Middle frontal gyrus (tissue), 1 donor: Measurements from ENCODE around the gene TIGD7.
"Not testable (repeated sequence)": the region's sequence is repeated elsewhere in the genome, so short reads cannot be mapped to it uniquely, and the experiment has no call there.

ENCODE experiments used
- DNase-seq: peaks from one replicate; pipeline ENCODE4 v3.0.0-alpha.2; 2015; ENCODE audit warnings: low spot score; ENCODE audit errors: extremely low spot score

The TIGD7 gene

DNA sequence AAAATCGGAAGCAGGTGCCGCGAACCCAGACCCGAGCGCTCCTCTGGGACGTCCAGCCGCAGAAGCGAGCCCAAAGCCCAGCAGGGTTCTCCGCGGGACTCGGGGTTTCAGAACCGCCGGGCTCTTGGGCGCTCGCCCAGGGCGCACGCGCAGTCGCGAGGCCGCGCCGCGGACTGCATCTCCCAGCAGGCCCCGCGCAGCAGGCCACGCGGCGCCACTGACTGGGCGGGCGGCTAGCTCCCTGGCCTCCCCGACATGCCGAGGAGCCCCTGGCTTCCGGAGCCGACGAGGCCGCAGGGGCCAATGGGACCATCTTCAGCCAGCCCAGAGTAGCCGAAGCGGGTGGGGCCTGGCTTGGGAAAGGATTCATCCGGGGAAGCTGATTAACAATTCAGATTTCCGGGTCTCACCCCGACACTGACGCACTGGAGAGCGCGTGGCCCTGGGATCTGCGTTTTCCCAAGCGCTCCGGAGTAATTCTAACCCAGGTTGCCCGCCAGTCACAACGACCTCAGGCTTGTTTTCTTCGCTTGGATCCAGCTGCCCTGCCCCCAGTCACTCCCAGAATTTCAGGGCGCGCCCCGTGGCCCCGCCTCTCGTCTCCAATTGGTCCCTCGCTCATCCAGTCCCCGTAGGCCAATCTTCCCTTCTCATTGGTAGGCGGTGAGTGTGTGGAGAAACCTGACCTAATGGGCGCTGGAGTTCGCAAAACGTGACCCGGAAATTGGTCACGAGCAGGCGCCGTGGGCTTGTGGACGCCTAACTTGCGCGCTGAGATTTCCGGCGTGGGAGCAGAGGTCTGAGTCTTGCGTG, 22.3 kb downstream of the TIGD7 start, which contains the start of gene ZNF263:
ZNF263 (plus strand) TSS at position 762 of the 813 bp plus-strand sequence. CDS start 328 bp downstream, outside the sequence.
- DNase-seq = peak; percentile 97

DNA sequence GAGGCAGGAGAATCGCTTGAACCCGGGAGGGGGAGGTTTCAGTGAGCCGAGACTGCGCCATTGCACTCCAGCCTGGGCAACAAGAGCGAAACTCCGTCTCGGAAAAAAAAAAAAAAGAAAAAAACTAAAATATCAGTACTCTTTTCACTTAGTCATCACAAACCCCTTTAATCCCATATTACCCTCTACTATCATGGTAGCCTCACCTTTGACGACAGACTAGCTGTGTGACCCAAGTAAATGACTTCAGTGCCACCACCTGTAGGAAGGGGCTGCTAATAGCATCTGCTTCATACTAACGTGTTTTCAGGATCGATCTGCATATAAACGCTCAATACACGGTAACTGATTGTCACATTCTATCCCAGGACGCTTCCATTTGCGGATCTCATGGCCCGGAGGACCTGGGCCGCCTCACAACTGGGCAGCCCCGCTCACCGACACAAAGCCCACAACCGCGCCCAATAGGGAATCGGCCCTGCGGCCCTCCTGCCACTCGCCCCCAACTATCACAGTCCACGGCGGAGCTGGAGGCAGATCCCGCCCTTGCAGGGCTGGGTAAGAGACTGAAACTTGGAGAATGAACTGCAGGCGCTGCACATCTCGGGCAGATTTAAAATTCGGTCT, 23.0 kb downstream of the TIGD7 start:
- DNase-seq = no peak

DNA sequence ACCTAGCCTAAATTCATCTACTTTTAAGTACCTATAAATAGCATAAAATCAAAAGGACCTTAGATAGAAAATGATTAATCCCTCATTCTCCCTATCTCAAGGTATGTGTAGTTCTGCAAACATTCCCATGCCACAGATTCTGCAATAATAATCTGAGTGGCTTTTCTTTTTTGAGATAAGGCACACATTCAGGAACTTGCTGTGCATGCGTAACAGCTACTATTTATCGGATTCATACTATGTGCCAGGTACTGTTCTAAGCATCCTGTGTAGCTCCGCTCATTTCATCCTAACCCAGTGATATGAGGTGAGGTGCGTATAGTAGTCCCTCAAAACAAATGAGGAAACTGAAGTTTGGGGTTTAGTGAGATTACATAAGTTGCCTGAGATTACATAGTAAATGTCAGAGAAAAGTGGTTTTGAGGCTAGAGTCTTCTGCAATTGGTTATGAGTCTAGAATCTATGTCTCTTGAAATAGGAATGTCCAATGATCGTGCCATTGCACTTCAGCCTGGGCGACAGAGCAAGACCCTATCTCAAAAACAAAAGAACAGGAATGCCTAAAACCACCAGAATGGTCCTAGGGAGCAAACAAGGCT, 23.9 kb downstream of the TIGD7 start:
- no peak for DNase-seq

DNA sequence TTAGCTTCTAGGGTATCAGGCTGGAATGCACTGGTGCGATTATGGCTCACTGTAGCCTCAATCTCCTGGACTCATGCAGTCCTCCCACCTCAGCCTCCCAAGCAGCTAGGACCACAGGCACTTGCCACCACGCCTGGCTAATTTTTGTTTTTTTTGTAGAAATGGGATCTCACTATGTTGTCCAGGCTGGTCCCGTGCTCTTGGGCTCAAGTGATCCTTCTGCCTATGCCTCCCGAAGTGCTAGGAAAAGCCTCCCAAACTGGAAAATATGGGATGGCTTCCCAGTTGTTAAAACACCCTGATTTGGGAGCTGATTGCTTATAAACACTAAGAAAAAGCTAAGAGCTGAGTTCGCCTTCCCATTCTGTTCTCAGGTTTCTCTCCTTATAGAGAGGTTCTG, 28.6 kb downstream of the TIGD7 start:
- DNase-seq = no peak

DNA sequence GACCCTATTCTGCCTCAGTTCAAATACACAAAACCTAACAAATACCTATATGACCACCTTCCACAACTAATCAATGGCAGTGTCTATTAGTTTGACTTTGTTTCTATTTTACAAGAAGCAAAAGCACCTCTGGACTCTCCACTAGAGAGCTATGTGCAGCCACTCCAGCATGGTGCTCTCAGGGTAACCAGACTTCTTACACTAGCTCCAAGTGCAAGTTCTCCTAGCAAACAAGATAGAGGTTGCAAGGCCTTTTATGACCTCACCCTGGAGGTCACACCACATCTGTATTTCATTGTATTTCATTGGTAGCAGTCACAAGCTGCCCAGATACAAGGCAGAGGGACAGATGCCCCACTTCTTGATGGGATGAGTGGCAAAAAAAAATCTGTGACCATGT, 30.3 kb downstream of the TIGD7 start:
- DNase-seq = no peak

DNA sequence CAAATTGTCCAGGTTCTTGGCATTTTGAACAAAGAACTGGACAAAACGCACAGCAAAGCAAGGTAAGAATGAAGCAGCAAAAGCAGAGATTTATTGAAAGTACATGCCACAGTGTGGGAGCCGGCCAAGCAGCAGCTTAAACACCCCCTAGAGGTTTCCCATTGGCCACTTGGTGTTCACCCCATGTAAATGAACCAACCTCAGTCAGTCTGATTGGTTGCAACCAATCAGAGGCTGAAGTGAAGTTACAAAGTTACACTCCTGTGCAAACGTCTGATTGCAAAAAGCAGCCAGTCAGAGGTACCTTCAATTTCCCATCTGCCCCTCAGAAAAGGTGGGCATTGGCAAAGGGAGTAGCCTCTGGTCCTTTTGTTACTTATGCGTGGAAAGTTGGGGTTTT, 30.7 kb downstream of the TIGD7 start:
- no peak for DNase-seq

DNA sequence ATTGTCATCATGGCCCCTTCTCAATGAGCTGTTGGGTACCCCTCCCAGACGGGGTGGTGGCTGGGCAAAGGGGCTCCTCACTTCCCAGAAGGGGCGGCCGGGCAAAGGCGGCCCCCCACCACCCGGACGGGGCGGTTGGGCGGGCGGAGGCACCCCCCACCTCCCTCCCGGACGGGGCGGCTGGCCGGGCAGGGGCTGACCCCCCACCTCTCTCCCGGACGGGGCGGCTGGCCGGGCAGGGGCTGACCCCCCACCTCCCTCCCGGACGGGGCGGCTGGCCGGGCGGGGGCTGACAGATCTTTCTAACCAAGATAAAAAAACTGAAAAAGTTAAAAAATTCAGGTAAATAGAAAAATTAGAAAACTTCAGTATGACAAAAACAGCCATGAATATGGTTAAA, 33.9 kb downstream of the TIGD7 start:
- not testable (repeated sequence) for DNase-seq

DNA sequence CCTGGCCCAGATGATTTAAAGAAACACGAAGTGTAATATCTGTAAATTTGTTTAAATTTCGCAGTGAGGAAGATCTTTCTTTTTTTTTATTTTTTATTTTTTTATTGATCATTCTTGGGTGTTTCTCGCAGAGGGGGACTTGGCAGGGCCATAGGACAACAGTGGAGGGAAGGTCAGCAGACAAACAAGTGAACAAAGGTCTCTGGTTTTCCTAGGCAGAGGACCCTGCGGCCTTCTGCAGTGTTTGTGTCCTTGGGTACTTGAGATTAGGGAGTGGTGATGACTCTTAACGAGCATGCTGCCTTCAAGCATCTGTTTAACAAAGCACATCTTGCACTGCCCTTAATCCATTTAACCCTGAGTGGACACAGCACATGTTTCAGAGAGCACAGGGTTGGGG, 34.5 kb downstream of the TIGD7 start:
- DNase-seq = not testable (repeated sequence)

DNA sequence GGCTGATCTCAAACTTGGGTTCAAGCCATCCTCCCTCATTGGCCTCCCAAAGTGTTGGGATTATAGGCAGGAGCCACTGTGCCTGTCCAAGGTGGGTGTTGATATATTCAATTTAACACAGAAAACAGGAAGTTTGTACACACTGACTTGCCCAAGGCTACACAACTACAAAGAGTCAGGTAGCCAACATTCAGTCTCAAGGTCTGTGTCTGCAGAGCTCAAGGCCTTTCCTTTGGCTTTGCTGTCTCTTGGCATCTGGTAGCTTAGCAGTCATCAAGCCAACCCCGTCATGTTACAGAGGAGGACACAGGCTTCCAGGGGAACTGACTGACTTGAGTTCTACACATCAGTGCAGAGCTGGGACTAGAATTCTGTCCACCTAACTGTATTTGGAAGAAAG, 36.9 kb downstream of the TIGD7 start:
- DNase-seq = no peak

DNA sequence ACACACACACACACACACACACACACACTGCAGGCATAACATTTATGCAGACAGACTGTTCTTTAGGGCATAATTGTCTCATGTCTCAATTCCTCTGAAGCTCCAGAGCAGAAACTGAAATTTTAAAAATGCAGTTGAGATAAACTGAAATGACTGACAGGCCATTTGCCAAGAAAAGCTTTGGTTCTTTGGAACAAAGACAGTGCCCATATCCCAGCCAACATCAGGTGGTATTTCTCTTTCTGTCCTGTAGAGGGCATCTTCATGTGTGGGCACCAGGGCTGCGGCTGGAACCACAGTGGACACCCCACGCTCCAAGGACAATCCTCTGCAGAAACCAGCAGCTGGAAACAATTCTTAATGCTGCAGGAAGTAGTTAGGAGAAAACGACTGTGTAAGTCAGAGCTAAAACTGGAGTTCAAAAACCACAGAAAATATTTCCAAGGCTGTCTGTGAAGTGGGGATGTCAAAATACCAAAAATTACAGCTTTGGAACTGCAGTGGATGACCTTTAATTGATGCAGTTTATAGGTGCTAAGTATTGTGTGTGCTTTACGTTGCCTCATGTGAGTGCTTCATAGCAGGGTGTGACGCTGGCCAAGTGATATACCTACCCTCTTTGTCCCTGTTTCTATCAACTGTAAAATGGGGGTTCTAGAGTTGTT, 38.2 kb downstream of the TIGD7 start:
- no peak for DNase-seq

DNA sequence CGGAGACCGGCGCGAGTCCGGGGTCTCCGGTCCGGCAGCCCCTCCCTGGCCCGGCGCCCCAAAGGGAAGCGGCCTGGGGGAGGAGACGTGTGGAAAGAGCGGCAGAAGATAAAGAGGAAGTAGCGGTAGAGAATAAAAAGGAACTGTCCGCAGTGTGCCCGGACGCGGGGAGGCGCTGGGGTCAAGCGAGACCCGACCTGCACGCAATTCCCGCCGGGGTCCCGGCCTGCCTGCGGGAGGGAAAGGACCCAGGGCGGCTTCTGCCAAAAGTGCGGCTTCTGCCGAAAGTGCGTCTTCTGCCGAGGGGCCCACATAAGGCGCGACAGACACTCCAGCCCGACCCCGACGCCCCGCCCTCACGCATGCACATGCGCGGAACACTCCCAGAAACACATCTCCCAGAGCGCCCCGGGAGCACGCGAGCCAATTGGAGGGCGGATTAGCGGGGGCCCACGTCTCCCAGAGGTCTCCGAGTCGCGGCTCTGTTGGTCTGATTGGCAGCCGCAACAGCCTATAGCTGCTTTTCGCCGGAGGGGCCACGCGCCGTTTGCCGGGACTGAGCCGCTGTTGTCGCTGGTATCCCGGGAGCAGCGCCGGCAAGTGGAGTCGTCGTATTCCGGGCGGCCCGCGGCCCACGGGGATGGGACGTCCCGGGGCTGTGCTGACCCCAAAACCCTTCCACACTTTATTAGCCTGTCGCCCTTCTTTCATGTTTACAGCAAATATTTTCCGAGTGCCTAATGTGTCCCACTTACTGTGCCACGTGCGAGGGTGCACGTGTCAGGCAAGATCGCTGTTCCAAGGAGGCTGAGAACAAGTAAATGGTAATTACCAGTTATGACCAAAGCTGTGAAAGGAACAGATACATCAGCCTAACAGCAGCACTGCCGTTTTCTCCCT, 40.8 kb downstream of the TIGD7 start:
- peak; percentile 98 for DNase-seq

DNA sequence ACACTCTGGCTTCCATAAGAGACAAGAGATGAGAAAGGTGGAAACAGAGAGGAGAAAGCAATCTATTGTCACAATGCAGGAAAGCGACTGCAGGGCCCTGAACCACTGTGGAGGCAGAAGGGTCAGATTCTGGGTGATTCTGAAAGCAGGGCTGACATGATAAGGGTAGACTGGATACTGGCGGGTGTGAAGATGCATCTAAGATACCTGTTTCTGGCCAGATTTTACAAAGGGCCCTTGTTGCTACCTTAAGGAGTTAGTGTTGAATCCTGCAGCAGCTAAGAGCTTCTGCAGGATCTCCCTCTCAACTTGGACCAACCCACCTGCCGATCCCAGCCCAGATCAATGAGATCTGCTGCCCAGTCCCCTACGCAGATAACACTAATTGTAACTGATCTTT, 42.7 kb downstream of the TIGD7 start:
- DNase-seq = no peak

DNA sequence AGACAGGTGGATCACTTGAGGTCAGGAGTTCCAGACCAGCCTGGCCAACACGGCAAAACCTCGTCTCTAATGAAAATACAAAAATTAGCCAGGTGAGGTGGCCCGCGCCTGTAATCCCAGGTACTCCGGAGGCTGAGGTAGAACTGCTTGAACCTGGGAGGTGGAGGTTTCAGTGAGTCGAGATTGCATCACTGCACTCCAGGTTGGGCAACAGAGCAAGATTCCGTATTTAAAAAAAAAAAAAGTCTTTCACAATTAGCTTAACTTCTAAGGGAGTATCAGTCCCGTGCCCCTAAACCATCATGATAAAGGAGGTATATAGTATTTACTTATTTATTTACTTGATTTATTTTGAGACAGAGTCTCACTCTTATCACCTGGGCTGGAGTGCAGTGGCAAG, 45.4 kb downstream of the TIGD7 start:
- no peak for DNase-seq

DNA sequence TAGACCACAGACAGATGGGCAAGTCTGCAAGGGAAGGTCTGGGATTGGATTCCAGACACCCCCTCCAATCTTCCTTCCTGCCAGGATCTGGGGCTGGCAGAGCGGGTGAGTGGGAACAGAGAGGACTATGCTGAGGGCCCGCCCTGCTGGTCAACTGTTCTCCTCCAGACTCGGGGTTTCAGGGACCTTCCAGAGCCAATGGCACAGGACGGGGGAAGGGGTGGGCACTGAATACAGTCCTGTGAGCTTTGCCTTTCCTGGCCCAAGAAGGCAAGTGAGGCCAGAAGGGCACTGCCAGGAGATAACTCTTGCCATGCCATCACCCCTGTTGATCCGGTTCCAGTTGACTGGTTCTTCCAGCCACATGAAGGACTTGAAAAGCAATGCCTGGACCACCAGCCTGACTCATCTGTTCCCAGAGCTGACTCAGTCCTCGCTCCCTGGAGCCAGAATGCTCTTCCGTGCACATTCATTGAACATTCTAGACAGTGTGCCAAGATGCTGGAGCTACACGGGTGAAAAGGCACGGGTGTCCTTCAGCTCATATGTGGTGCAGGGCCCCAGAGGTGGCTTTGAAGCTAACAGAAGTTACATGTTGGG, 48.3 kb downstream of the TIGD7 start:
- no peak for DNase-seq

DNA sequence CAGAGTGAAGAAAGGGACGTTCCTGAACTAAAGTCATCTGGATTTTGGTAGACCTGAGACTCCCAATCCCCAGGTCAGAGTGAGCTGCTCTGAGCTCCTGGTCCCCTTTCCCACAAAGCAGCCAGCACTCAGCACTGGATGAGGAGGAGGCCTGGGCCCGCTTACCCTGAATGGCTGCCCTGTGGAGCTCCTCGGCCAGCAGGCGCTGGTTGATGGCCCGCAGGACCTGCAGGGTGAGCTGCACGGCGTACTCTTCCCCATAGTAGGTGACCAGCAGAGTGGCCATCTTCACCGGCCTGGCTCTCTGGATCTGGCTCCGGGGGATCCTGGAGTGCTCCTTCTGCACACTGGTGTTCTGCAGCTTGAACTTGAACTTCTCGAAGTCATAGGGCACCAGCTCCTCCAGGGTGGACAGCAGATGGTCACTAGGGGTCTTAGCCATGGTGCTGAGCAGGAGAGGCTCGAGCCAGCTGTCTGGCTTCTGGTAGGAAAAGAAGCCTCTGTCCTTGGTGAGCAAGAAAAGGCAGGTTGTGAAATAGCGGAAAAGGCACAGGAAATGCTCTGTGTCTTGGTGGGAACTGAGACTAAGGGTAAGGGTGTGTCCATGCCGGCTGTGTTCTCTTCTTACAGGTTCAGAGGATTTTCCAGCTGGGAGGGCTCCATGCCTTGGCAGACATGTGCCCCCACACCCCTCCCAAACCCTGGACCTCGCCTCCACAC, 48.9 kb downstream of the TIGD7 start, which contains the start of gene MEFV:
MEFV (minus strand) TSS at position 488 of the 720 bp plus-strand sequence; CDS start at position 442, 46 bp downstream.
- DNase-seq = no peak

DNA sequence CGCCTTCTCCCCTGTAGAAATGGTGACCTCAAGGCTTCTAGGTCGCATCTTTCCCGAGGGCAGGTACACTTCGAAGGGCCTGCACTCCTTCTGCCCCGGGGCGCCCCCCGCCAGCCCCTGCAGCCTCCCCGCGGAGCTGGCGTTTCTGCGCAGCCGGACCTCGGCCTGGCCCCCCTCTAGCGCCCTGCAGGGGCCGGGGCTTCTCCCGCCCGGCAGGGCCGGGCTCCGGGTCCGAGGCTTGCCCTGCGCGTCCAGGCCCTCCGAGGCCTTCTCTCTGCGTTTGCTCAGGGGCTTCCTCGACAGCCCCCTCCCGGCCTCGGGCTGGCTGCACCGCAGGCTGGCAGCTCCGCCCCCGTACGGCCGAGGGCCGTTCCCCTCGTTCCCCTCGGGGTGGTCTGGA, 50.9 kb downstream of the TIGD7 start:
- DNase-seq = no peak

DNA sequence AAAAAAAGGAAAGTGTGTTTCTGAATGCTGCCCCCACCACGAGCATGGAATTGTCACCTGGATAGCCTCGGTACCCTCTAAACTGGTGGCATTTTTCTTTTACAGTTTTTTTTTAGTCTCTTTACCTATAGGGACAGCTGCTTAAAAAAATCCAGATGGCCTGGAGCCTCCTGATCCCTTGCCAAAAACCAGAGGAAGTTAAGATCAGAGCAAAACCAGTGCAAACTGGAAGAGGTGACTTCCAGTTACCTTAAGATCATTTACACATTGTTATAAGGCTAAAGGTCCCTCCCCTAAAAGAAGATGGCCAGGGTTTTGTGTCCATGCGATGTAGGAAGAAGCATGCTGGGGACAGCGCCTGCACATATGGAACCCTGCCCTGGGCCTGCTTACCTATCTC, 52.3 kb downstream of the TIGD7 start:
- DNase-seq = no peak

DNA sequence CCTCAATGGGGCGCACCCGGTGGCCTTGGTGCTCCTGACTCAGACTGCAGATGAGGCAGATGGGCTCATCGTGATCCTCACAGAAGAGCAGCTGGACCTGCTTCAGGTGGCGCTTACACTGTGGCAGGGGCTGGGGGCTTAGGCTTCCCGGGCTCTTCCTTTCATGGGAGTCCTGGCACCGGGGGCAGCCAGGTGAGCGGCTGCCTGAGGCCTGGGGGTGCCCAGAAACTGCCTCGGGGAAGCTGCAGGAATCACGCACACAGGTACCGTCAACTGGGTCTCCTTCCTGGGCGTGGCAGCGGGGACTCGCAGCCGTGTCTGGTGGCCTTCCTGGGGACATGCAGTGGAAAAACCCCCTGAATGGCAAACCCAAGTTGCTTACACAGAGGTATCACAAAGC, 55.8 kb downstream of the TIGD7 start:
- DNase-seq = no peak

DNA sequence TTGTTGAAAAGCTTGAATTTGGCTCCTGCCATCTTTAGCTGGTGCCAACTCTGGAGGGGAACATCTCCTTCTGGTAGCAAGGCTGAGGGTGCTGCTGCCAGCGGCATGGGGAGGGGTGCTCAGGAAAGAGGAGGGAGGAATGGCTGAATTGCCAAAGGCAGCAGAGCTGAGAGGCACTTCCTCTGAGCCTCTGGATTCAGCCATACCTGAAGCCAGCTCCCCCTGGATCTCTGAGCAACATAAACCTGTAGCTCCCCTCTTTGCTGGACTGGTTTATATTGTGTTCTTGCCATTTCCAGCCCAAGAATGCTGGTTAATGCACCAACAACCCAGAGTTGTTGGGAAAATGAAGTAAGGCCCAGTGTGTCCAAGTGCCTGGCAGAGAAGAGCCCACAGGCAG, 56.2 kb downstream of the TIGD7 start:
- DNase-seq = no peak
